Activated T-cell treated with anti-CD3 and anti-CD28 coated beads, Interleukin-2, amount 50 U/mL, for 24 hours (primary cell): ENCODE data around the gene MCC.
"Not testable (repeated sequence)": the region's sequence is repeated elsewhere in the genome, so short reads cannot be mapped to it uniquely, and the experiment has no call there.

Source experiments
- DNase-seq: peaks from one replicate; pipeline ENCODE4 v3.0.0-alpha.2; 2020
- H3K27ac Mint-ChIP-seq: 2 replicates; pipeline ENCODE4 v1.8.0; 2020; ENCODE audit warnings: mild to moderate bottlenecking, mixed read lengths
- H3K27me3 Mint-ChIP-seq: 2 replicates; pipeline ENCODE4 v1.8.0; 2020; ENCODE audit warnings: mixed read lengths
- H3K36me3 Mint-ChIP-seq: 2 replicates; pipeline ENCODE4 v1.8.0; 2020; ENCODE audit warnings: low read depth, mixed read lengths
- H3K4me1 Mint-ChIP-seq: 2 replicates; pipeline ENCODE4 v1.8.0; 2020; ENCODE audit warnings: low read depth, mixed read lengths
- H3K4me3 Mint-ChIP-seq: 2 replicates; pipeline ENCODE4 v1.8.0; 2020; ENCODE audit warnings: mild to moderate bottlenecking, moderate library complexity, mixed read lengths
- H3K9me3 Mint-ChIP-seq: 2 replicates; pipeline ENCODE4 v1.8.0; 2020; ENCODE audit warnings: mixed read lengths

The MCC gene

GRCh38 chr5:113457106-113457505, 31.1 kb downstream of the MCC start:
- not testable (repeated sequence) for DNase-seq, H3K27me3 Mint-ChIP-seq, H3K9me3 Mint-ChIP-seq, H3K27ac Mint-ChIP-seq, H3K4me3 Mint-ChIP-seq, H3K4me1 Mint-ChIP-seq, H3K36me3 Mint-ChIP-seq

GRCh38 chr5:113452941-113453340, 35.3 kb downstream of the MCC start:
- DNase-seq, result no peak
- H3K9me3 Mint-ChIP-seq, result no peaks in the 10 kb centered on the region
- H3K4me1 Mint-ChIP-seq, result peaks cover 5% of the 10 kb centered on the region
- H3K36me3 Mint-ChIP-seq, result no peaks in the 10 kb centered on the region
- H3K27ac Mint-ChIP-seq, result no peak overlapping the region
- H3K27me3 Mint-ChIP-seq, result peaks cover 14% of the 10 kb centered on the region
- H3K4me3 Mint-ChIP-seq, result no peak overlapping the region

DNA sequence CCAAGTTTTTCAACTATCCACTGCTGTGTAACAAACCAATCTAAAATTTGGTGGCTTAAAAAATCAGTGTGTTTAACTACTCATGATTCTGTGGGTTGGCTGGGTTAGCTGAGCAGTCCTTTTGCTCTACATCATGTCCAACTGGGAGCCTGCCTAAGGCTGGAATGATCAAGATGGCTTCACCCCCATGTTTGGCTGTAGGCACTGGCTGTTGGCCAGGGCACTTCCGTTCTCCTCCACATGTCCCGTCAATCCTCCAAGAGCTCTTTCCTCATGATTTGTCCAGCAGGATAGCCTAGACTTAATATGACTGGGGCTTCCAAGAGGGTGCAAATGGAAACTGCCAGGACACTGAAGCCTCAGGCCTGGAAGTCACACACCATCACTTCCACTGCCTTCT, 36.5 kb downstream of the MCC start:
- Mint-ChIP-seq H3K27ac (no peak overlapping the region), H3K4me1 (peaks cover 5% of the 10 kb centered on the region), H3K9me3 (no peaks in the 10 kb centered on the region), H3K27me3 (peaks cover 20% of the 10 kb centered on the region), H3K36me3 (no peaks in the 10 kb centered on the region), H3K4me3 (no peak overlapping the region)
- no peak for DNase-seq

DNA sequence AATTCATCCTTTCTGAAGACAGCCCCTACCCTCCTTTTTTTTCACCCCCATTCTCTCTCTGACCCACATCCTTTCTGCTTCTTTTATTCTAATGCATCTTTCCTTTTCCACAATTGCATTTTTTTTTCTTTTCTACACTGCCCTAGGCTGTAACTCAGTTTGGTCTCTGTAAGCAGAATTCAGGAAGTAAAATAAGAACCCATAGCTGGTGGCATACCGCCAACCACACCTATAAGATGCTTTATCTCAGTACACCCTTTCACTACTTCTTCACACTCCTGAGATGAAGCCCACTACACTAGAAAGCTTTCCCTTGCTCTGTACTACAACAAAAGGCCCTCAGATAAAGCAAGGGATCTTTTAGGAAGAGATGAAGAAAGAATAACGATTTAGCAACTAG, 37.3 kb downstream of the MCC start:
- H3K36me3 Mint-ChIP-seq, result no peaks in the 10 kb centered on the region
- no peak overlapping the region for H3K27ac Mint-ChIP-seq
- DNase-seq, result no peak
- peaks cover 28% of the 10 kb centered on the region for H3K27me3 Mint-ChIP-seq
- H3K9me3 Mint-ChIP-seq, result no peaks in the 10 kb centered on the region
- H3K4me1 Mint-ChIP-seq, result peaks cover 8% of the 10 kb centered on the region
- no peak overlapping the region for H3K4me3 Mint-ChIP-seq

DNA sequence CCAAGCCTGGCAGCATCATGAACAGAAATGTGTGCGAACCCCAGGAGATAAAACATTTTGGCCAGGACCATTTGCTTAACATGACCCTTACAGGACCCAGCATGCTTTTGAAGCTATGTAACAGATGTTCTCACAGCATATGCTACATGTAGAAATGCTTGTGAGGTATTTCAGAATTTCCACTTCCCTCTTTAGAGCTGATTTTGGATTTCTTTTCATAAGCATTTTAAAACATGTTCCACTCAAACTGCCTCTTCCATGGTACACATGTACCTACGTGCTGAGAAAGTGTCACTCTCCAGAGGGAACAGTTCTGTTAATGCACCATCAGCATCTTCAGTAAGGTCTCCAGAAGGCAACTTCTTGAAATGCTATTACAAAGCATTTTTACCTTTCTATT, 37.8 kb downstream of the MCC start:
- Mint-ChIP-seq H3K4me3 (no peak overlapping the region), H3K27me3 (peaks cover 32% of the 10 kb centered on the region), H3K27ac (no peak overlapping the region), H3K4me1 (peaks cover 8% of the 10 kb centered on the region), H3K36me3 (no peaks in the 10 kb centered on the region), H3K9me3 (no peaks in the 10 kb centered on the region)
- DNase-seq, result no peak

DNA sequence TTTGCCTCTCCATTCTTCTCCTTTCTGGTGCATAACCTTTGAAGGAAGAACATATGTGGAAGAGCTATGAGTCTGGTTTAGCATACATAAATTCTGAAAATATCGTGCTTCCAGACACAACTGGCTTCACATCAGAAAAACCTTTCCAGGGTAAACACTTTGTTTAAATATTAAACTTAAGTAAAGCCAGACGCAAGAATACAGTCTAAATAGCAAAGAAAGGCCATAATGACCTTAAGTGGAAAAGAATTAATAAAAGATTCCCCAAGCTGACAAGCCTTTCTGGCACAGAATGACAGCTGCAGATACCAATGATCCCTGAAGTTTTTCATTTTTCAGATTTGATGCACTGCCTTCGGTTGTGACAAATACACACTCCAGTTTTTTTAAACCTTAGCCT, 40.0 kb downstream of the MCC start:
- no peak for DNase-seq
- no peak overlapping the region for H3K27ac Mint-ChIP-seq
- H3K9me3 Mint-ChIP-seq, result no peaks in the 10 kb centered on the region
- peaks cover 8% of the 10 kb centered on the region for H3K4me1 Mint-ChIP-seq
- no peak overlapping the region for H3K4me3 Mint-ChIP-seq
- H3K27me3 Mint-ChIP-seq, result peaks cover 42% of the 10 kb centered on the region
- no peaks in the 10 kb centered on the region for H3K36me3 Mint-ChIP-seq

- Mint-ChIP-seq H3K9me3 (no peaks in the 10 kb centered on the region), H3K27ac (no peak overlapping the region), H3K4me1 (peaks cover 8% of the 10 kb centered on the region), H3K36me3 (no peaks in the 10 kb centered on the region), H3K27me3 (peaks cover 48% of the 10 kb centered on the region), H3K4me3 (no peak overlapping the region)
- no peak for DNase-seq
Measured at GRCh38 chr5:113447498-113448050, 40.7 kb downstream of the MCC start.

GRCh38 chr5:113446358-113446927, 41.8 kb downstream of the MCC start:
- Mint-ChIP-seq H3K9me3 (no peaks in the 10 kb centered on the region), H3K4me3 (no peak overlapping the region), H3K27ac (no peak overlapping the region), H3K36me3 (no peaks in the 10 kb centered on the region), H3K27me3 (peaks cover 50% of the 10 kb centered on the region), H3K4me1 (peaks cover 8% of the 10 kb centered on the region)
- DNase-seq, result no peak

- H3K36me3 Mint-ChIP-seq, result no peaks in the 10 kb centered on the region
- H3K4me3 Mint-ChIP-seq, result no peak overlapping the region
- H3K27ac Mint-ChIP-seq, result no peak overlapping the region
- DNase-seq, result no peak
- H3K27me3 Mint-ChIP-seq, result peaks cover 2% of the 10 kb centered on the region
- H3K9me3 Mint-ChIP-seq, result no peaks in the 10 kb centered on the region
- no peaks in the 10 kb centered on the region for H3K4me1 Mint-ChIP-seq
Measured at GRCh38 chr5:113437111-113437510, 51.1 kb downstream of the MCC start.

DNA sequence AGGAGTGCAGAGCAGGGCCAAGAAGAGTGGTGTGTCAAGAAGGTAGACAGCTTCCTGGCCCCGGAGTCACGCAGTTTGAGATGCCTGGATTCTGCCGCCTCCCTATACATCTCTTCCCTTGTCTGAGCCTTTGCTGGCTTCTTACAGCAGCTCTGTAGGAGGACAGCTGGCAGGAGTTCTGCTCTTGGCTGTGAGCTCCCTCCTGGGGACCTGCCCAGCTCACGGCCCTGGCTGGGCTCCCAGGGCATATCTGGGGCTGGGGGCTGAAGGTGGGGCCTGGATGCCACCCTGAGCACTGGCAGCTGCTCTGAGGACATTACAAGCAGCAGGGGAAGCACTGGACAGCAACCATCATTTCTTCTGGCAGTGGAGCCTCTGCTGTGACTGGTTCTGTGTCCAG, 52.7 kb downstream of the MCC start:
- no peak for DNase-seq
- no peaks in the 10 kb centered on the region for H3K9me3 Mint-ChIP-seq
- H3K36me3 Mint-ChIP-seq, result no peaks in the 10 kb centered on the region
- H3K4me1 Mint-ChIP-seq, result no peaks in the 10 kb centered on the region
- no peak overlapping the region for H3K27ac Mint-ChIP-seq
- H3K27me3 Mint-ChIP-seq, result peaks cover 2% of the 10 kb centered on the region
- H3K4me3 Mint-ChIP-seq, result no peak overlapping the region

DNA sequence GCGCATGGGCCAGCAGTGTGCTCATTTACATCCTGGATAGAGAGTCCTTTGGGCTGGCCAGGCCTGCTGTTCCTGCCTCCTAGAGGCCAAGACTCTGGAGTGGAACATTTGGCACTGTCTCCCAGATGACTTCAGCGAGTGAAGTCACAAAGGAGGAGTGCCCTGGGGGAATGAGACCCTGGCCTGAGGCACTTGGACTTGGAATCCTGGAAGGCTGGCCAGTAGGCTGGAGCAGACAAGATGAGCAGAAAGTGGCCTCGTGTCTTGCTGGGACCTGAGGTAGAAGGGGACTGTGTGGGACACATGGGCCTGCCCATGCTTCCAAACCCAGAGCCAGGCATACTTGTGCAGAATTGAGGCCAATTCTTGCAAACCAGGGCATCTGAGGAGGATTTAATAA, 53.4 kb downstream of the MCC start, which contains the start of gene TSSK1B:
Gene TSSK1B (minus strand): TSS at position 101 of the 400 bp plus-strand sequence. CDS start 150 bp downstream, outside the sequence.
- H3K27me3 Mint-ChIP-seq, result peaks cover 2% of the 10 kb centered on the region
- no peak within 1 kb of the TSS for H3K4me3 Mint-ChIP-seq

GRCh38 chr5:113433862-113434612, 54.2 kb downstream of the MCC start:
- no peak for DNase-seq
- H3K4me3 Mint-ChIP-seq, result no peak overlapping the region
- H3K36me3 Mint-ChIP-seq, result no peaks in the 10 kb centered on the region
- no peaks in the 10 kb centered on the region for H3K9me3 Mint-ChIP-seq
- H3K27ac Mint-ChIP-seq, result no peak overlapping the region
- peaks cover 2% of the 10 kb centered on the region for H3K27me3 Mint-ChIP-seq
- H3K4me1 Mint-ChIP-seq, result no peaks in the 10 kb centered on the region

More for the DNA sequence above, 53.4 kb downstream of the MCC start, which contains the start of gene TSSK1B:
- no peak for DNase-seq
- H3K9me3 Mint-ChIP-seq, result no peaks in the 10 kb centered on the region
- H3K36me3 Mint-ChIP-seq, result no peaks in the 10 kb centered on the region
- H3K27ac Mint-ChIP-seq, result no peak within 1 kb of the TSS
- no peaks in the 10 kb centered on the region for H3K4me1 Mint-ChIP-seq

GRCh38 chr5:113433071-113433470, 55.2 kb downstream of the MCC start:
- Mint-ChIP-seq H3K36me3 (no peaks in the 10 kb centered on the region), H3K4me1 (no peaks in the 10 kb centered on the region), H3K27me3 (peaks cover 2% of the 10 kb centered on the region), H3K9me3 (no peaks in the 10 kb centered on the region), H3K4me3 (no peak overlapping the region), H3K27ac (no peak overlapping the region)
- DNase-seq, result no peak

DNA sequence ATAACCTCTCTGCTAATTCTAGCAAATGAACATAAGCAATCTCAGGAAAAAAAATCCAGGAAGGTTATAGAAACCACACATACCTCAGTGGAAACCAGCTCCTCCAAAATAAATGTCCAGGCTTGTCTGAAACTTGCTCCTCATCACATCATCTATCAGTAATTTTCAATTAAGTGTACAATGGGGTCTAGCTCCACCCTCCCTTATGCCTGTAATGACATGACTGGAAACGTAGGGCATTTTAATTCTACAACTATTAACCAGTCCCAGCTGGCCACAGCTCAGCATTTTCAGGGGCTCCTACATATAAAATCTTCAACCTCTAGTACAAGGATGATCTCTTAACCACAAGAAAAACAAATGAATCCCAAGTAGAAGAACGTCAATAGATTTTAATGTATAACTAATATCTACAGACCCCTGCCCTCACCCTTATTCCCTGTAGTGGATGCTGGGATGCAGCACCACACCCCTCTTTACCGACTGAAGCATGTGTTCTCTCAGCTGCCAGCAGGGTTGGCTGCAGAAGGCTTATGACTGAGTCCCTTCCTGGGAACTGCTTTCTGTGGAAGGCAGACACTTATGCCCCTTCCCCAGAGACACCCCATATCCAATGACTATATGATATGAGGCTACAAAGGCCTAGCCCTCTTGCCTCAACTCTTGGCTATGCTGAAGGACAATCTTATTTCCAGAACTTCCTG, 60.2 kb downstream of the MCC start:
- Mint-ChIP-seq H3K4me3 (no peak overlapping the region), H3K27ac (no peak overlapping the region), H3K36me3 (no peaks in the 10 kb centered on the region), H3K9me3 (no peaks in the 10 kb centered on the region), H3K27me3 (no peaks in the 10 kb centered on the region), H3K4me1 (no peaks in the 10 kb centered on the region)
- DNase-seq, result no peak

DNA sequence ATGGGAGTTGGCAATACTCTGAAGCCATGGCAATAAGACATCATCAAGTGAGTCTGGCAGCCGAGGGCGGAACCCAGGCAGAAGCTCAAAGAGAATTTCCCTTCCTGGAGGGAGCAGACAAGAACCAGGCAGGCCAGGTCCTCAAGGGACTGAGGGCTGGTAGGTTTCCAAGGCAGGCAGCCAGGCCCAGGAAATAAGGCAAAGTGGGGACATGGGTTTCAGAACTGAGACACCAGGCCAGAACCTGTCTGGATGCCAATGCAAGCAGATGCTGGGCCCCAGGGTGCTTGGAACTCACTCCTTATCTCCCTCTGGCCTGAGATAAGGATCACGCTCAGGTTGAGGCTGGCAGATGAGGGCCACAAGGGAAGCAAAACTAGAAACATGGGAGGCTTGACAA, 62.3 kb downstream of the MCC start:
- H3K9me3 Mint-ChIP-seq, result no peaks in the 10 kb centered on the region
- no peaks in the 10 kb centered on the region for H3K4me1 Mint-ChIP-seq
- no peaks in the 10 kb centered on the region for H3K36me3 Mint-ChIP-seq
- no peak overlapping the region for H3K27ac Mint-ChIP-seq
- no peak overlapping the region for H3K4me3 Mint-ChIP-seq
- peaks cover 3% of the 10 kb centered on the region for H3K27me3 Mint-ChIP-seq
- DNase-seq, result no peak
